K562 (cell line): ENCODE measurements around the gene ARHGDIA.

Experiments used
- ARHGAP35 ChIP-seq: fragments of 450-650 bp; IDR thresholded peaks from 2 replicates; pipeline ENCODE4 v1.6.1; 2018; ENCODE audit not compliant: partially characterized antibody
- FOXP1 ChIP-seq: sonication (generic); formaldehyde crosslinking; IDR thresholded peaks from 2 replicates; pipeline ENCODE4 v1.8.0; 2022; ENCODE audit warnings: mild to moderate bottlenecking, missing genetic modification reagents
- MAX ChIP-seq: sonication (generic); formaldehyde crosslinking; IDR thresholded peaks from 2 replicates; pipeline ENCODE4 v1.9.0; 2022; ENCODE audit warnings: mild to moderate bottlenecking, missing genetic modification reagents
- MCM7 ChIP-seq, 2 experiments: fragments of 450-650 bp; IDR thresholded peaks; 2 replicates each; pipeline ENCODE4 v1.6.1; 2016 to 2018
- MEF2A ChIP-seq: IDR thresholded peaks from 2 replicates; pipeline ENCODE4 v1.6.1; 2011; ENCODE audit warnings: low read depth, mild to moderate bottlenecking, low read length, moderate library complexity; ENCODE audit not compliant: control insufficient read depth
- POLR2A ChIP-seq: fragments of 450-650 bp; conservative IDR thresholded peaks from 2 replicates; pipeline ENCODE4 v1.6.1; 2016
- RBBP5 ChIP-seq: fragments of 200-600 bp; sonication (generic); IDR thresholded peaks from 2 replicates; pipeline ENCODE4 v1.6.1; 2012; ENCODE audit warnings: borderline replicate concordance, mild to moderate bottlenecking, low read length, control low read depth, inconsistent platforms; ENCODE audit not compliant: insufficient read depth, poor library complexity, severe bottlenecking
- SIN3A ChIP-seq, 2 experiments: fragments of 150-350 bp in 1 of 2; IDR thresholded peaks; 2 replicates each; pipeline ENCODE4 v1.6.1; 2011 to 2016; ENCODE audit warnings: borderline replicate concordance in 2 of 2, low read depth in 2 of 2, low read length in 2 of 2, mild to moderate bottlenecking in 2 of 2, moderate library complexity in 2 of 2; ENCODE audit not compliant: control insufficient read depth in 1 of 2
- TARDBP ChIP-seq: fragments of 450-650 bp; IDR thresholded peaks from 2 replicates; pipeline ENCODE4 v1.6.1; 2016
- ZBTB49 ChIP-seq: sonication (generic); formaldehyde crosslinking; IDR thresholded peaks from 2 replicates; pipeline ENCODE4 v1.8.0; 2022; ENCODE audit warnings: missing genetic modification reagents, mild to moderate bottlenecking, borderline replicate concordance
- ZNF134 ChIP-seq: fragments of 250-450 bp; sonication (Bioruptor Pico); conservative IDR thresholded peaks from 2 replicates; pipeline ENCODE4 v1.4.0; 2020
- ZNF174 ChIP-seq: fragments of 250-450 bp; sonication (Bioruptor Pico); IDR thresholded peaks from 2 replicates; pipeline ENCODE4 v1.4.0; 2020; ENCODE audit warnings: mild to moderate bottlenecking
- ZNF217 ChIP-seq: sonication (generic); formaldehyde crosslinking; IDR thresholded peaks from 2 replicates; pipeline ENCODE4 v1.8.0; 2022; ENCODE audit warnings: mild to moderate bottlenecking, missing genetic modification reagents

DNA sequence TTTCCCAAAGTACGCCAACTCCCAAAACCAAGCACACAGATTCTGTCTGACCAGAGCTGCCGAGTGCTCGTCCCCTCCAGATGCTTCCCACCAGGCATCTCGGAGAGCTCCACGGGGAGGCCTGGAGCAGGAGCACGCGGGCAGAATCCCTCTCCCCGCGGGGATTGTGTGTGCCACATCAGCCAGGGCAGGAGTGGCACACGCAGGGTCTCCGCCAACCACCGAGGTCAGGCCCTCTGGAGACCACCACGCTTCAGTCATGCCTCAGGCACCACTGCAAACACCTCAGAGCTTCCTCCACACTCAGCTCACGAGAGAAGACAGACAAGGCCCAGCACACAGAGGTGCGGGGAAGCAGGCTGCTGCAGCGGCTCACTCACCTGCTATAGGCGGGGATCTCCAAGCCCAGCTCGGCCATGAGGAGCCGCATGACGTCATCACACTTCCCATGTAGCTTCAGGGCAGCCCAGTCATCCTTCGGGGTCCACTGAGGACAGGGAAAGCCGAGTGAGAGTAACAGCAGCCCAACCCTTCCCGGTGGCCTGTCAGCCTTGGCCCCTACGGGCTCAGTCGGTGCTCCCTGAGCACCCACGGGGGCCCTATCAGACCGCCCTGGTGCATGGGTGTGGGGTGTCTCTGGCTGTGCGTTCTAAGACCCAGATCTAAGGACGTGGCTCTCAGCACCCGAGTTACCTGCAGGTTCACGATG lies 42.4 kb upstream of the ARHGDIA start:
- TF ChIP-seq ZBTB49 (CRISPR knock-in tag) = no peak
- TF ChIP-seq ZNF174 = no peak
- TF ChIP-seq MAX (CRISPR knock-in tag) = no peak
- no peak for TF ChIP-seq POLR2A
- no peak for TF ChIP-seq ARHGAP35
- TF ChIP-seq RBBP5 = no peak
- TF ChIP-seq FOXP1 (CRISPR knock-in tag) = no peak
- TF ChIP-seq MCM7 (IDR thresholded peaks at IDR 0.05) = no peak
- TF ChIP-seq MEF2A = no peak
- TF ChIP-seq SIN3A (IDR thresholded peaks at IDR 0.05; ENCODE audit: borderline replicate concordance in 2 of 2, control insufficient read depth in 1 of 2, low read depth in 2 of 2, low read length in 2 of 2) = no peak
- TF ChIP-seq ZNF217 (CRISPR knock-in tag) = no peak
- TF ChIP-seq ZNF134 (CRISPR knock-in tag) = no peak
- no peak for TF ChIP-seq TARDBP
